HG03575 (cell line): ENCODE measurements around the gene PTPN1.
"Not testable (repeated sequence)": the region's sequence is repeated elsewhere in the genome, so short reads cannot be mapped to it uniquely, and the experiment has no call there.

Source experiments
- ATAC-seq: cut with Tn5 transposase; IDR thresholded peaks from one replicate; pipeline ENCODE4 v1.9.1; 2021; ENCODE audit not compliant: unreplicated experiment, insufficient number of reproducible peaks, low FRiP score; ENCODE audit errors: extremely low read depth

The PTPN1 gene

DNA sequence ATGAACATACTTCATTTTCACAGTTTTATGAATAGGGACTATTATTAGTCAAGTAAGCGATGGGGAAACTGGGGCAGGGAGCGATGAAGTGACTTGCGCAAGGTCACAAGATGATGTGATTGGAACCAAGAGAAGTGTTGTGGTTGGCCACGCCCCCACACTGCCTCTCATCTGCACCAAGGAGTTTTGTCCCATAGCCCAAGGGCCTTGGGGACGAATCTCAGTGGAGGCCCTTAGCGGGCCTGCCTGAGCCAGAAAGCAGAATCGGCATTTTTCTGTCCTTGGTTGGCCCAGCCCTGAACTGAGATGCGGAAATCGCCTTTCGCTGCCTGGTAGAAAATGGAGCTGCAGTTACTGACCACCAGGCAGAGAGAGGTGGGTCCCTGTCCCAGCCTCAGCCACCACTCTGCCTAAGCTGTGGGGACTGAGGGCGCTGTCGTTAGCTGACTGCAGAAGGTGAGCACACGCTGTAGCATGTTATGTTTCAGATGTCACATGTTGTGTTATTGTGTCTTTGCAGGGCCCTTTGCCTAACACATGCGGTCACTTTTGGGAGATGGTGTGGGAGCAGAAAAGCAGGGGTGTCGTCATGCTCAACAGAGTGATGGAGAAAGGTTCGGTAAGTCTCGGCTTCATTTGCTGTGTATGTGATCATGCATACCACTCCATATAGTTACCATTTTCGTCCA lies 57.8 kb downstream of the PTPN1 start:
- no peak for ATAC-seq

- ATAC-seq: no peak
These were observed 58.4 kb downstream of the PTPN1 start for GRCh38 chr20:50568549-50568942.

GRCh38 chr20:50569487-50569863 lies 59.3 kb downstream of the PTPN1 start:
- ATAC-seq: not testable (repeated sequence)

DNA sequence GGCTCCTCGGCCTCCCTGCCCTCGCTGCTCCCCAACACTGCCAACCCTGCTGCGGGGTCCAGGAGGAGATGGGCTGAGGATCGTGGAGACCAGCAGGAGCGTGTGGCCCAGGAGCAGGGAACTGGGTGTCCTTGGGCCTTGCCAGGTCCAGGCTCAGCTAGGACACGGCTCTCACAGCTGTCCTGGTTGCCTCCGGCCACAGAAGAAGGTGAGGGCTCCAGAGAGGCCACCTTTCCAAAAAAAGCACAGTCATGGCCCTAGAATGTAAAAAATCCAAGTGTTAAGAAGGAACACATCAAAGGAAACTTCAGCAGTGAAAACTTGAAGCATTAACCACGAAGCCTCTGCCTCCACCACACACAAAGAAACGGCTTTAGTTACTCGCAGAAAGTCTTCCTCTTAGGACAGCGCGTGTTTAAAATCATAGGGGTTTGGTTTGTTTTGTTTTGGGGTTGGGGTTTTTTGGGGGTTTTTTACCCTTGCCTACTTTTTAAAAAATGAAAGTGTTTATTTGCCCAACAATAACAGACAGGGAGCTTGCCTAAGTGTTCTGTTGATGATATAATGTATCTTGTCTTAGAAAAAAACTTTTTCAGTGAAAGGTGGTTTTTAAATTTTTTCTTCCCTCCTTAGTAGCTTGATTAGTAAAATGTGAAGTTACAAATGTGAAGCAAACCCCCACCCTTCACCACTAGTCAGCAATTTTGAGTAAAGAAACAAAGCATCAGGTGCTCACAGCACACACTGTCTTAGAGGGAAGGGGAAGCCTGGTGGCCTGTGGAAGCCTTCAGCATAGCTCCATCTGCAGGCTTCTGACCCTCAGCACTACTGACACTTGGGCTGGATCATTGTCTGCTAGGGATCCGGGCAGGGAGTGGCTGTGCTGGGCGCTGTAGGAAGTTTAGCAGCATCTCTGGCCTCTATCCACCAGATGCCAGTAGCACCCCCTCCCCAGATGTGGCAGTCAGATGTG lies 60.0 kb downstream of the PTPN1 start:
- ATAC-seq: no peak

DNA sequence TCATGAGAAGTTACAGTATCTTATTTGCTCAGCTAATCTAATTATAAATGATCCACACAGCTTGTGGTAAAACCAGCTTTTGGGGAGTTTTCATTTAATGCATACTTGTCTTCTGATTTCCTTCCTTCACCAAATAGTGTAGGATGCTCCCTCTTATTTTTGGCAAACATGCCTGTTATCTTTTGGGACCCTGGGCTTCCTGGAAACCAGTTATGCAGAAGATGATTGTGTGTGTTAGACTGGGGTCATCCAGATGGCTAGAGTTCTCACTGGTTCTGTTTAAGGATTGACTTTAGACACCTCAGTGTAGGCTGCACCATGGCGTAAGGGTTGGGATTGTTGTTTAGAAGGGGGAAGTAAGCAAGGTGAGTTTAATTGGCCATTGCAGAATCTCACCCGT lies 61.3 kb downstream of the PTPN1 start:
- no peak for ATAC-seq

DNA sequence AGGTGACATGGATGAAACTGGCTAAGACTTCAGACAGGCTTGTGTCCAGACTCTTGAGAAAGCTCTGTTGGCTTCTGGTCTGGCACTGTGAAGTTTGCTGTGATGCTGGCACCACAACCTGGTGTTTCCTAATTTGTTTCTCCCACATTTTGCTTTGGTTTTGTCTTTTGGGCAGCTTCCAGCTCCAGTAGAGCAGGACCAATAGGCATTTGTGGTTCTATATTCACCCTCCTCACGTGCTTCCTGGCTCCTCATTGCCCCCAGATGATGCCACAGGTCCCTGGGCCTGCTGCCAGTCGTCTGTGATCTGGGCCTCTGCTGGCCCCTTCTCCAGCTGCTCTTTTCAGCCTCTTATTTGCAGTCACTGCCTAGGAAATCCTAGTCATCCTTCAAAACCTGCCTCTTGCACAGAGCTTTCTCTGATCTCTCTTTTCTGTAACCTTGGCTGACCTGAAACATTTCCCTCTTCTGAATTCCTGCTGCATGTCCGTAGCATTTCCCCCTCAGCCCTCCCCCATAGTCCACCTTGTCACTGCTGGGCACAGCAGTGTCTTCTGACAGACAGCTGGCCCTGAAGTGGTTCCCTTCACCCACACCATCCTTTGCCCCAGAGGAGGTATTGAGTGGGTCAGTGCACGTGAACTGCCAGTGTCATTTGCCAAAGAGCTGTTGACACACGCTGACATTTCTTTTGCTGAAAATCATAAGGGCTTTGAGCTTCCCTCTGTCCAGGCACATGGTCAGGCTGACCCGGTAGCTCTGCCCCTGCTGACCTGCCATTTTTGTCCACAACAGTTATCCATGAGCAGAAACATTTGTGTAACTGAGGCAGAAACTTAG lies 63.0 kb downstream of the PTPN1 start:
- no peak for ATAC-seq

DNA sequence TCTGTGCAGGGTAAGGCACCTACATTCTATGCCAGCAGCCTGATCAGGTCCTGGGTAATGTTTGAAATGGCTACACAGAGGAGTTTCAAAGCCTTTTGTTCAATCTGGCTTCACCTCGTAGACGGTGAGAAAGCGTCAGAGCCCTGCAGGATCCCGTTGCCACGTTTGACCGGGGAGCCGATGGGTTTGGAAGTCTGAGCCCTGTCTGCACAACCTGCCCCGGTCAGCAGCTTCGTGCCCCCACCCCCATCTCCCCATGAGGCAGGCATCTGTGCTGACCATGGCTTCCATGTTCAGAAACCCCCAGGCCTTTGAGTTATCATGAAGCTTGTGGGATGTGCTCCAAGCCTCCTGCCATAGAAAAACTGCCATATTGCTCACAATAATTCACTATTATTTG lies 63.9 kb downstream of the PTPN1 start:
- no peak for ATAC-seq

- no peak for ATAC-seq
These were observed 64.4 kb downstream of the PTPN1 start for GRCh38 chr20:50574586-50574985.

- ATAC-seq: no peak
These were observed 65.9 kb downstream of the PTPN1 start for GRCh38 chr20:50575865-50576720.

- ATAC-seq: no peak
These were observed 67.2 kb downstream of the PTPN1 start for GRCh38 chr20:50577175-50578018.

DNA sequence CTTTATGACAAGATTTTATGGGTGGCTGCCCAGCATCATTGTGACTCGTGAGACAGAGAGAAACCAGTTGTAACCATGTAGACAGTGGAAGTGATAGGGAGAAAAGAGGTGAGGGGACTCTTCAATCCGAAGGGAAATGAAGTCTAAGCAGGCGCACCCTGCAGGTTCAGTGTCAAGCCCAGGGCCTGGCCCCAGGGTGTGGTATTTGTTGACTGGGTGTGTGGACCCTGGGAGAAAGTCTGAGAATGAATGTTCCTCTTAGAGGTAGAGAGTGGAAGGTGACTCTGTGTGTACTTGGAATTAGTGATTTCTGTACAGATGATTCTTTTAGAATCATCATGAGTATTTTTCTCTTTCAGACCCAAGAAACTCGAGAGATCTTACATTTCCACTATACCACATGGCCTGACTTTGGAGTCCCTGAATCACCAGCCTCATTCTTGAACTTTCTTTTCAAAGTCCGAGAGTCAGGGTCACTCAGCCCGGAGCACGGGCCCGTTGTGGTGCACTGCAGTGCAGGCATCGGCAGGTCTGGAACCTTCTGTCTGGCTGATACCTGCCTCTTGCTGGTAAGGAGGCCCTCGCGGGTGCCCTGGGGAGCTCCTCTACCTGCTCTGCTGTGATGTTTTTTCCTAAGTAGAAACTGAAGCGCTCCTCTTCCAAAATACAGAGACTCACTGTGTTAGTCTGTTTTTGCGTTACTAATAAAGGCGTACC lies 68.0 kb downstream of the PTPN1 start:
- no peak for ATAC-seq

GRCh38 chr20:50578778-50579165 lies 68.6 kb downstream of the PTPN1 start:
- no peak for ATAC-seq

DNA sequence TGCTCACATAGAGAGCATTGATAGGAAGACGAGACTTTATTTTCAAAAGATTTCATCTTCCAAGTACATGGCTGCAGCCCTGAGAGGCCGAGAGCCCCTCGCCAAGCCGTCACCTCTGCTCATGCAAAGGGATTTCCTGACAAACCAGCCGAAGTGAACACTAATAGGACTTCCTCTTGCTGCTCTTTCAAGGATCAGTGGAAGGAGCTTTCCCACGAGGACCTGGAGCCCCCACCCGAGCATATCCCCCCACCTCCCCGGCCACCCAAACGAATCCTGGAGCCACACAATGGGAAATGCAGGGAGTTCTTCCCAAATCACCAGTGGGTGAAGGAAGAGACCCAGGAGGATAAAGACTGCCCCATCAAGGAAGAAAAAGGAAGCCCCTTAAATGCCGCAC lies 69.3 kb downstream of the PTPN1 start:
- no peak for ATAC-seq

- no peak for ATAC-seq
These were observed 70.0 kb downstream of the PTPN1 start for GRCh38 chr20:50580016-50580747.

- ATAC-seq: no peak
These were observed 70.8 kb downstream of the PTPN1 start for GRCh38 chr20:50580842-50581544.

GRCh38 chr20:50582092-50582491 lies 71.9 kb downstream of the PTPN1 start:
- no peak for ATAC-seq
